Activated T-helper 17 cell treated with anti-CD3 and anti-CD28 coated beads, Interleukin-2, amount 50 U/mL, for 72 hours (primary cell): ENCODE measurements around the gene SAMD4A. TPM values are rescaled to one million over a fixed set of nuclear protein-coding genes. Genes with fewer than 3 reads are reported as not detected.
"Not testable (repeated sequence)": the region's sequence is repeated elsewhere in the genome, so short reads cannot be mapped to it uniquely, and the experiment has no call there.

ENCODE experiments used
- ATAC-seq: fragments of 150-1000 bp; cut with Tn5 transposase; replicated peaks from 2 replicates; pipeline ENCODE4 v1.10.0; 2021; ENCODE audit warnings: mild to moderate bottlenecking, moderate library complexity
- H3K27ac Mint-ChIP-seq: one replicate; pipeline ENCODE4 v1.8.0; 2022; ENCODE audit warnings: mixed read lengths
- H3K27me3 Mint-ChIP-seq: one replicate; pipeline ENCODE4 v1.8.0; 2022; ENCODE audit warnings: mixed read lengths
- H3K36me3 Mint-ChIP-seq: one replicate; pipeline ENCODE4 v1.8.0; 2022; ENCODE audit warnings: low read depth, mild to moderate bottlenecking, mixed read lengths
- H3K4me1 Mint-ChIP-seq: one replicate; pipeline ENCODE4 v1.8.0; 2022; ENCODE audit warnings: mixed read lengths
- H3K4me3 Mint-ChIP-seq: one replicate; pipeline ENCODE4 v1.8.0; 2022; ENCODE audit warnings: mild to moderate bottlenecking, mixed read lengths
- H3K9me3 Mint-ChIP-seq: one replicate; pipeline ENCODE4 v1.8.0; 2022; ENCODE audit warnings: mixed read lengths
- total RNA-seq, 2 donors: library from RNA; stranded (reverse); gene quantifications; one replicate each; pipeline ENCODE4 v1.2.3, GENCODE V29; 2022

Gene SAMD4A
- total RNA-seq, 2 donors from 2014 or later, result 3.2 to 4.4 TPM

- H3K4me1 Mint-ChIP-seq, result peaks cover 33% of the 10 kb centered on the region
- H3K27me3 Mint-ChIP-seq, ATAC-seq, H3K36me3 Mint-ChIP-seq, H3K9me3 Mint-ChIP-seq, H3K4me3 Mint-ChIP-seq: not testable (repeated sequence)
- peak overlapping the region; percentile 32 for H3K27ac Mint-ChIP-seq
Observed at GRCh38 chr14:54624005-54624358, 57.1 kb downstream of the SAMD4A start.

- no peaks in the 10 kb centered on the region for H3K9me3 Mint-ChIP-seq
- H3K27ac Mint-ChIP-seq, result no peak overlapping the region
- no peak overlapping the region for H3K4me3 Mint-ChIP-seq
- H3K4me1 Mint-ChIP-seq, result peaks cover 40% of the 10 kb centered on the region
- no peaks in the 10 kb centered on the region for H3K36me3 Mint-ChIP-seq
- ATAC-seq, result no peak
- H3K27me3 Mint-ChIP-seq, result no peaks in the 10 kb centered on the region
Observed at GRCh38 chr14:54625112-54625511, 58.2 kb downstream of the SAMD4A start.

DNA sequence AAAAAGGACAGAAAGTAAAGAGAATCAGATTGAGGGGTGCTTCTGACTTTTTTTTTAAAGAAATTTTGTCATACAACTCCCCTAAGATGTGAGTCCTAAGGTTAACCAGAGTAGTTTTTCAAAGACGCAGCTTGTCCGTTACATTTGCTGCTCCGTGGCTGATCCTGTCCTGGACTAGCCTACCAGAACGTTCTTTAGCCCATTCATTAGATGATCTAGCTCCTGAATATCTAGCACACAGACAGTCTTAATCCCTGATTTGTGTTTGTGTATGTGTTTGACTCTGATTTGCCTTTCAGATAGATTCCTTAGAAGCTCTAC is 60.3 kb downstream of the SAMD4A start:
- Mint-ChIP-seq H3K4me3 (peak overlapping the region; percentile 83), H3K36me3 (no peaks in the 10 kb centered on the region), H3K9me3 (no peaks in the 10 kb centered on the region), H3K27ac (peak overlapping the region; percentile 94), H3K27me3 (no peaks in the 10 kb centered on the region), H3K4me1 (peaks cover 39% of the 10 kb centered on the region)
- no peak for ATAC-seq

DNA sequence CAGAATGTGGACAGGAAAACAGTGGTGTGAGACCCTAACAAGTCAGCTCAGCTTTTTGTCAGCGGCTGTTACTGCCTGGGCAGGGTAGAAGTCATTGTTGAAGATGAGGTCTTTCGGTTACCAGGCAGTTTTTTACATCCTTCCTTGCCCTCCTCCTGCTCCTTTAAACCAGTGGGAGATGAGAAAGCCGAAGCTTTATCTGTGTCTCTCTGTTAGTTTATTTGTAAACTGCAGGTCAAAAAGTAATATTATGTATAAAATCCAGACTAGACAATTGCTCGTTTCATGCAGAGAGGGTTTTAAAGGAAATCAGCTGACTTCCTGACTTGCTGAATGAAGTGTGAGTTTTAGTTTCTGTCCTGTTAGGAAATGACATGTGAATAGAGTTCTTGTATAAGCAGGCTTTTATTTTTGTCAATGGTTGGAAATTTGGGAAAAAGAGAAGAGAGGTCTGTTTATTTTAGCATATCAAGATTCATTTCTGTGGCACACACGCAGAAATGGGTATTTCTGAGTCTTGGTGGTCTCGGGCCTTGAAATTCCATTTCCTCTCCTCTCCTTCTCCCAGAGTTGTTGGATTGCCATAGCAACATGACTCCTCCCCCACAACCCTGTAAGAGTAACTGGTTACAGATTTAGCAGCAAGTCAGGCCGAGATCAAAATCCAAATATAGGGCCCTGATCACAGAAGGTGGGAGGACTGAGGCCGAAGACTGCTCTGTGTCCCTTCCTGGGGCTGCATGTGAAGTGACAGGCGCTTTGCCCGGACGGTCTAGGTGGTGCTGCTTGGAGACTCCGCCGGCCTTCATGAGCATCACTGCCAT is 60.8 kb downstream of the SAMD4A start:
- Mint-ChIP-seq H3K36me3 (no peaks in the 10 kb centered on the region), H3K4me1 (peaks cover 34% of the 10 kb centered on the region), H3K4me3 (peak overlapping the region; percentile 83), H3K27ac (peak overlapping the region; percentile 94), H3K9me3 (no peaks in the 10 kb centered on the region), H3K27me3 (no peaks in the 10 kb centered on the region)
- peak; percentile 73 for ATAC-seq

- Mint-ChIP-seq H3K36me3 (no peaks in the 10 kb centered on the region), H3K4me3 (peak overlapping the region; percentile 83), H3K27ac (peak overlapping the region; percentile 94), H3K27me3 (no peaks in the 10 kb centered on the region), H3K9me3 (no peaks in the 10 kb centered on the region), H3K4me1 (peaks cover 27% of the 10 kb centered on the region)
- ATAC-seq, result peak; percentile 43
Observed at GRCh38 chr14:54629183-54629582, 62.3 kb downstream of the SAMD4A start.

GRCh38 chr14:54629635-54630360 is 62.9 kb downstream of the SAMD4A start:
- no peak for ATAC-seq
- Mint-ChIP-seq H3K27me3 (no peaks in the 10 kb centered on the region), H3K27ac (peak overlapping the region; percentile 2)

DNA sequence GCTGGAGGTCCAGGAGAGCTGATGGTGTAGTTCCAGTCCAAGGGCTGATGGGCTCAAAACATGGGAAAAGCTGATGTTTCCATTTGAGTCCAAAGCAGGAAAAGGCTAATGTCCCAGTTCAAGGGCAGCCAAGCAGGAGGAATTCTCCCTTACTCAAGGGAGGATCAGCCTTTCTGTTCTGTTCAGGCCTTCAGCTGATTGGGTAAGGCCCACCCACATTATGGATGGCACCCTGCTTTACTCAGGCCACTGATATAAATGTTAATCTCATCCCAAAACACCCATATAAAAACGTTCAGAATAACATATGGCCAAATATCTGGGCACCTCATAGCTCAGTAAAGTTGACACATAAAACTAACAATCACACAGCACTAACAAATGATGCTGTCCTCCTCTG is 64.1 kb downstream of the SAMD4A start:
- no peak for ATAC-seq
- Mint-ChIP-seq H3K4me1 (peaks cover 27% of the 10 kb centered on the region), H3K27ac (no peak overlapping the region)

More at GRCh38 chr14:54629635-54630360, 62.9 kb downstream of the SAMD4A start:
- Mint-ChIP-seq H3K4me3 (peak overlapping the region; percentile 17), H3K4me1 (peaks cover 27% of the 10 kb centered on the region), H3K9me3 (no peaks in the 10 kb centered on the region), H3K36me3 (no peaks in the 10 kb centered on the region)

DNA sequence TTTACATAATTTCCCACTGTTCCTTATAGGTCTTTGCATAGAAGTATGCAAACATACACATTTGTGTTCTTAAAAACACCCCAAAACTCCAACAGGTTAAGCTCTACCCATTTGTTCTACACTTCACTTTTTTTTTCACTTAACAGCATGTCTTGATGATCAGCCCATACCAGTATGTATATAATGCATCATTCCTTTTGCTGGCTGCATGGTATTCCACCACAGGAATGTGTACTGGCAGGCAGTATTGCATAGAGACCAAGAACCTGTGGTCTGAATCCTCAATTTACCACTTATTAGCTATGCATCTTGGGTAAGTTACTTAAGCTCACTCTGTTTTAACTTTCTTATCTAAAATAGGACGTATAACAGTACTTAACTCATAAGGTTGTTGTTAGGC is 65.5 kb downstream of the SAMD4A start:
- Mint-ChIP-seq H3K4me1 (peaks cover 22% of the 10 kb centered on the region), H3K36me3 (no peaks in the 10 kb centered on the region), H3K27me3 (no peaks in the 10 kb centered on the region), H3K4me3 (no peak overlapping the region), H3K27ac (no peak overlapping the region), H3K9me3 (no peaks in the 10 kb centered on the region)
- ATAC-seq, result no peak

More for the DNA sequence above, 64.1 kb downstream of the SAMD4A start:
- no peaks in the 10 kb centered on the region for H3K27me3 Mint-ChIP-seq
- H3K36me3 Mint-ChIP-seq, result no peaks in the 10 kb centered on the region
- no peaks in the 10 kb centered on the region for H3K9me3 Mint-ChIP-seq
- H3K4me3 Mint-ChIP-seq, result no peak overlapping the region

- Mint-ChIP-seq H3K9me3 (no peaks in the 10 kb centered on the region), H3K4me1 (peaks cover 16% of the 10 kb centered on the region), H3K4me3 (no peak overlapping the region), H3K27me3 (no peaks in the 10 kb centered on the region), H3K27ac (no peak overlapping the region), H3K36me3 (no peaks in the 10 kb centered on the region)
- no peak for ATAC-seq
Observed at GRCh38 chr14:54633076-54633475, 66.1 kb downstream of the SAMD4A start.

DNA sequence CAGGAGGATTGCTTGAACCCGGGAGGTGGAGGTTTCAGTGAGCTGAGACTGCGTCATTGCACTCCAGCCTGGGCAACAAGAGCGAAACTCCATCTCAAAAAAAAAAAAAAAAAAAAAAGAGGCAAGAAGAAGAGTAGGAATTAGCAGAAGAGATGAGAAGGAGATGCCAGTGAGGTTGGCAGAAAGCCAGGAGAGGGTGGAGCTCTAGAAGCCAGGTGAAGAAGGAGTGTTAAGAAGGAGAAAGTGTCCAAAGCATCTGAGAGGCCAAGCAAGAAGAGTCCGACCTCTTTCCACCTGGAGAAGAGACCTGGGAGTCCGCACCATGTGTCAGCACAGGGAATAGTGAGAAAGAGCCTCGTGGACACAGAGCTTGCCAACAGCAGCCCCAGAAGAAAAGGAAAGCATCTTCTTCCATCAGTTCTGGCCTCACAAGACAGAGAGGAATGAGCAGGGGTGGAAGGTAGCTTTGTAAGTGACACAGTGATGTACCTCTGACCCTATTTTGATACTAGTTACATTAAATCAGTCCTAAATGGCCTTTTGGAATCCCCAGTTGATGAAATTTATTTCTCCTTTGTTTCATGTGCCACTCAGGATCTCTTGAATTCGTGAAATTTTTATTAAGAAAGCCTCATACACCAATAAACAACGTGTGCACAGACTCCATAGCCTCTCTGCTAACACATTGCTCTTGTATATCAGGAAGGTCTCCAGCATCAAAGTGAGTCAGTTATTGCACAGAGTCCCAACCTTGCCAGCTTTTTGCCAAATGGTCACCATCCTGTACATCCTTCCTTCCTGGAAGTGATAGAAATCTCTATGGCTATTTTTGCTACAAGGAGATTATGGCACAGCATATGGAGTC is 70.6 kb downstream of the SAMD4A start:
- Mint-ChIP-seq H3K36me3 (no peaks in the 10 kb centered on the region), H3K4me3 (no peak overlapping the region), H3K4me1 (no peaks in the 10 kb centered on the region), H3K27ac (no peak overlapping the region), H3K9me3 (no peaks in the 10 kb centered on the region), H3K27me3 (no peaks in the 10 kb centered on the region)
- ATAC-seq, result no peak

GRCh38 chr14:54638135-54638446 is 71.2 kb downstream of the SAMD4A start:
- Mint-ChIP-seq H3K9me3 (no peaks in the 10 kb centered on the region), H3K36me3 (no peaks in the 10 kb centered on the region), H3K4me3 (no peak overlapping the region), H3K27ac (no peak overlapping the region), H3K27me3 (no peaks in the 10 kb centered on the region), H3K4me1 (no peaks in the 10 kb centered on the region)
- ATAC-seq, result no peak

- H3K36me3 Mint-ChIP-seq, result no peaks in the 10 kb centered on the region
- H3K9me3 Mint-ChIP-seq, result no peaks in the 10 kb centered on the region
- no peaks in the 10 kb centered on the region for H3K27me3 Mint-ChIP-seq
- no peaks in the 10 kb centered on the region for H3K4me1 Mint-ChIP-seq
- no peak for ATAC-seq
- no peak overlapping the region for H3K4me3 Mint-ChIP-seq
- no peak overlapping the region for H3K27ac Mint-ChIP-seq
Observed at GRCh38 chr14:54639611-54640010, 72.7 kb downstream of the SAMD4A start.

- Mint-ChIP-seq H3K27ac (no peak overlapping the region), H3K4me3 (no peak overlapping the region), H3K9me3 (no peaks in the 10 kb centered on the region), H3K4me1 (no peaks in the 10 kb centered on the region), H3K27me3 (no peaks in the 10 kb centered on the region), H3K36me3 (no peaks in the 10 kb centered on the region)
- no peak for ATAC-seq
Observed at GRCh38 chr14:54640506-54640905, 73.6 kb downstream of the SAMD4A start.

- no peaks in the 10 kb centered on the region for H3K4me1 Mint-ChIP-seq
- no peak overlapping the region for H3K4me3 Mint-ChIP-seq
- H3K27me3 Mint-ChIP-seq, result no peaks in the 10 kb centered on the region
- no peak overlapping the region for H3K27ac Mint-ChIP-seq
- H3K36me3 Mint-ChIP-seq, result no peaks in the 10 kb centered on the region
- no peaks in the 10 kb centered on the region for H3K9me3 Mint-ChIP-seq
- no peak for ATAC-seq
Observed at GRCh38 chr14:54642121-54642520, 75.2 kb downstream of the SAMD4A start.
